NCI-H146 treated with DMSO at 0.1 percent for 48 hours (cell line): ENCODE measurements around the gene GPT2.

Experiments used
- DNase-seq: peaks from one replicate; lab custom pipeline; 2025; ENCODE audit not compliant: unreplicated experiment; lab: John Stamatoyannopoulos, UW

The GPT2 gene, protein sequence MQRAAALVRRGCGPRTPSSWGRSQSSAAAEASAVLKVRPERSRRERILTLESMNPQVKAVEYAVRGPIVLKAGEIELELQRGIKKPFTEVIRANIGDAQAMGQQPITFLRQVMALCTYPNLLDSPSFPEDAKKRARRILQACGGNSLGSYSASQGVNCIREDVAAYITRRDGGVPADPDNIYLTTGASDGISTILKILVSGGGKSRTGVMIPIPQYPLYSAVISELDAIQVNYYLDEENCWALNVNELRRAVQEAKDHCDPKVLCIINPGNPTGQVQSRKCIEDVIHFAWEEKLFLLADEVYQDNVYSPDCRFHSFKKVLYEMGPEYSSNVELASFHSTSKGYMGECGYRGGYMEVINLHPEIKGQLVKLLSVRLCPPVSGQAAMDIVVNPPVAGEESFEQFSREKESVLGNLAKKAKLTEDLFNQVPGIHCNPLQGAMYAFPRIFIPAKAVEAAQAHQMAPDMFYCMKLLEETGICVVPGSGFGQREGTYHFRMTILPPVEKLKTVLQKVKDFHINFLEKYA

DNA sequence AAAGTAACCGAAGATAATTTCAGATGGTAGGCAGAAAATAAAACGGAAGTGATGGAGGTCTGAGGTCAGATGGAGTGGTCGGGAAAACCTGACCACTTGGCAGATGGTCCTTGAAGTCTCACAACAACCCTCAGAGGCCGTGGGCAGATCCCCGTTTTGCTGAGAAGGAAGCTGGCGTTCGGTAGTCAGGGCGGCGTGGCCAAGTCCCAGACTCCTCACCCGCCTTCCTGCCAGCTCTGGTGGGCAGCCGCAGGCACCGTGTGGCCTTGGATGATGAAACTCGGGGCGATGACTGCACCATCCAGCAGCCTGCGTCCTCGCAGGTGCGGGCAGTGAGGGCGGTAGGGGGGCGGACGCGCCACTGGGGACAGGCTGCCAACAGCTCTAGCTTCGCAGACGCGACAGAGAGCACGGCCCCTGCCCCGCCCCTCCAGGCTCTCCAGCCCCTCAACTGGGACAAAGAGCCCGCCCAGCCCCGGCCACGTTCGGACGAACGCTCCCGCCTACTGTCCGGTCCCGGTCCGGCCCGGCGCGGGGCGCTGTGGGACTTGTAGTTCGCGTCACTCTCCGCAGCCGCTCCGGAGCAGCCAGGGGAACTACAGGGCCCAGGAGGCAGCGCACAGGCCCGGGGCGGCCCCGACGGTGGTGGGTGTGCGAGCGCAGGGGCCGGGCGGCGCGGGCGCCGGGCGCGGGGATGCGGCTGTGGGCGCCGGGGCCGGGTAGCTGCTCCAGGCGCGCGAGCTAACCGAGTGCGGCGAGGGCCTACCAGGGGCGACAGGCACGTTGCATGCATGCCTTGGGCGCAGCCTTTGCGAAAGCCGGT is at the start of gene GPT2:
TSS of gene GPT2 (plus strand) at position 673 of the 823 bp plus-strand sequence. CDS start 354 bp downstream, outside the sequence.
- peak; percentile 88 for DNase-seq

GRCh38 chr16:46836534-46837530 is 47.3 kb upstream of the GPT2 start:
- DNase-seq: peak; percentile 35

- no peak for DNase-seq
Measured at GRCh38 chr16:46839986-46840443, 44.1 kb upstream of the GPT2 start.

DNA sequence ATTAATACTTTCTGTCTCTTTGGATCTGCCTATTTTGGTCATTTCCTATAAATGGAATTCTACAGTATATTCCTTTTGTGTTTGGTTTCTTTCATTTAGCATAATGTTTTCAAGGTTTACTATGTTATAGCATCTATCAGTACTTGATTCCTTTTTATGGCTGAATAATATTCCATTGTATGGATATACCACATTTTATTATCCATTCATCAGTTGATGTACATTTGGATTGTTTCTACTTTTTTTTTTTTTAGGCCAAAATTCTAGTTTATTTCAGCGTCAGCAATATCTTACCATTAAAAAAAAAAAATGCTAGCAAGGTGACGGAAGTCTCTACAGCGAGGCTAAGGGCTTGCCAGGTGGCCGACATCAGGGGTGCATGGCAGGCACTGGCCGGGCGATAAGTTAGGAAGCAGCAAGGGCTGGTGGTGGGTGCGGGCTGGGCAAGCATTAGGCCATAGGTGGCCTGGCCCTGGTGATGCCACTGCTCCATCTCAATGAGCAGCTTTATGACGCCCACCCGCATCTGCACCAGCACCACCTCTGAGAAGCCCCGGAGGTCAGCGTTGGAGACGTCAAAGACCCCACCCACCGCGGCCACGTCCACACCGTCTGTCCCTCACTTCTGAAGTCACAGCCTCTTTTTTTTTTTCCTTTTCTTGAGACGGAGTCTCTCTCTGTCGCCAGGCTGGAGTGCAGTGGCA is 41.8 kb upstream of the GPT2 start:
- no peak for DNase-seq

- DNase-seq: no peak
Measured at GRCh38 chr16:46843898-46844642, 40.1 kb upstream of the GPT2 start.

DNA sequence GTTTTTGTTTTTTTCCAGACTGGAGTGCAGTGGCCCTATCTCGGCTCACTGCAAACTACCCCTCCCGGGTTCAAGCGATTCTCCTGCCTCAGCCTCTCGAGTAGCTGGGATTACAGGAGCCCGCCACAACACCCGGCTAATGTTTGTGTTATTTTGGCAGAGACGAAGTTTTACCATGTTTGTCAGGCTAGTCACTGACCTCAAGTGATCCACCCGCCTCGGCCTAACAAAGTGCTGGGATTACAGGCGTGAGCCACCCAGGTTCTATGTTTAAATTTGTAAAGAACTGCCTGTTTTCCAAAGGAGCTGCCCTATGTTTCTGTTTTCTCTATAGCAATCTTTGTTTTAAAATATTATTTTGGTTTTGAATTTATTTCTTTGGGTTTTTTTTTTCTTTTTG is 39.4 kb upstream of the GPT2 start:
- no peak for DNase-seq

DNA sequence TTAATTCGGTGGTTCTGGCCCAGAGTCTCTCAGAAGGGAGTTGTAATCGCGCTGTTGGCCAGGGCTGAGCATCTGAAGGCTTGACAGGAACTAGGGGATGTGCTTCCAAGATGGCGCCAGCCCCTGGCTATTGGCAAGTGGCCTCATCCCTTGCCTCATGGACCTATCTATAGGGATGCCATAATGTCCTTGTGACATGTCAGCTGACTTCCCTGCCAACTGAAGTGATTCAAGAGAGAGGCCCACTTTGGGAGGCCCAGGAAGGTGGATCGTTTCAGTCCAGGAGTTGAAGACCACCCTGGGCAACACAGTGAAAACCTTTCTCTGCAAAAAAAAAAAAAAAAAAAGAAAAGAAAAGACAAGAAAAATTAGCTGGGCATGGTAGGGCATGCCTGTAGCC is 38.2 kb upstream of the GPT2 start:
- DNase-seq: no peak

DNA sequence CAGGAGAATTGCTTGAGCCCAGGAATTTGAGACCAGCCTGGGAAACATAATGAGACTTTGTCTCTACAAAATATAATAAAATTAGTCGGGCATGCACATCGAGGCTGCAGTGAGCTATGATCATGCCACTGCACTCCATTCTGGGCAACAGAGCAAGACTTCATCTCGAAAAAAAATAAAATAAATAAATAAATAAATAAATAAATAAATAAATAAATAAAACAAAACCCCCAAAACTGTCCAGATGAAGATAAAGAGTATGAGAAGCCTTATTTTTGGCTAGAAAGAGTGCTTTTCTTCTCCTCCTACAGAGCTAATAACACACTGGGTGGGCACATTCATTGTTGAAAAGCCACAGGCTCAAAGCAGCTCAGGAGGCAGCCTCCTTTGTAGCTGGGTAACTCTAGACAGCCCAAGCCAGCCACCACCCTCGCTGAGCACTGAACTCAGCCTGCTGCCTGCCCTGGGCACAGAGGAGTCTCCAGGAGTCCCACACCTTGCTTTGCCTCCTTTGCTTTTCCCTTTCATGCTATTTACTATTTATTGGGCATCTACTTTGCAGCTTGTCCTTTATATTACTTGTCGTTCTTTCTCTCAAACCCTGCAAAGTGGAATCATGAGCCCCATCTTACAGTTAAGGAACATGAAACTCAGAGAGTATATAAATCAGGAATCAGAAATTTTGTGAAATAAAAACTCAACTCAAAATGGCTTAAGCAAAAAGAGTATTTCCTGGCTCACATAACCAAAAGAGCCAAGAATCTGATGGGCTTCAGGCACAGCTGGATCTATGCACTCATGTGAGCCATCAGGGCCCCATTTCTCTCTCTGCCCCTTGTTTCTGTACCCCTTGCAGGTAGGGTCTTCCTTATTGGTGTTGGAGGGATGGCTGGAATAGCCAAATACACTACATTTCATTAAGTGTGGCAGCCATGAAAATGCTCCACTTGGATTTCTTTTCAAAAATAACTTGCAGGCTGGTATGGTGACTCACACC is 35.1 kb upstream of the GPT2 start:
- peak; percentile 3 for DNase-seq

DNA sequence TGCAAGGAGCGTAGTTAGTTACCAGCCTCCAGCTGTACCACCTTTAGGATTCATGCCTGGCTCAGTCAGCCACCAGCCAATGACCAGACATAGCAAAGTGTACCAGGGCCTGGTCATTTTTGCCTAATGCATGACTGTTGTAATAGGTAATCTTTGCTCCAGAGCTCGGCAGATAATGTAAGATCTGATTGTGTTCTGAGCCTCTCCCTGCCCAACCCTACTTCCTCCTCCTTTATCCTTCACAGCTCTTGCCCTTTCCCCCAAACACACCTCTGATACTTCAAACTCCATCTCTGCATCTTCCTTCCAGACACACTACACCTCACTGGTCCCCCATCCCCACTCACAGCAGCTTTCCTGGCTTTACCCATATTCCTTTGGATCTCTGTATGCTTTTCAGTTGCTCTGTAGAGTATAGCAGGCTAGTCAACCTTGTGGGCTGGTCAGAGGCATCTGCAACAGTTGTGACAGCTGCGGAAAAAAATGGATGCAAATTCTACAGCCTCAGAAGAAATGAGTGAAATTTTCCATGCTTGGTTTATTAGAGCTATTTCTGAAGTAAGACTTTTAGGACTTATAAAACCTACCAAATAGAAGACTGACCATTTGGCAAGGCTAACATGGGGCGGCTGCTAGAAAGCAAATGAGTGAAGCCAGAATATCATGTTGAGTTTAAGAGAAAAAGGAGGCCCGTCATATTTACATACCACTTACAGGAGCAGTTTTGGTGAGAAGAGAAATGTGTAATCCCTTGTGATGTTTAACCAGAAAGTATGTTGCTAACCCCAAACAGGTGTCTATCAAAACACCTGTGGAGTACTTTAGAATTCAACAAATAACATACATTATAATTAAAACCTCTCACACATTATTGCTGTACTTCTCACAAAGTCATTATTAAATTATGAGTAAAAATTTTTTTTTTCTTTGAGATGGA is 33.3 kb upstream of the GPT2 start:
- DNase-seq: no peak

- no peak for DNase-seq
Measured at GRCh38 chr16:46852130-46852529, 32.0 kb upstream of the GPT2 start.

DNA sequence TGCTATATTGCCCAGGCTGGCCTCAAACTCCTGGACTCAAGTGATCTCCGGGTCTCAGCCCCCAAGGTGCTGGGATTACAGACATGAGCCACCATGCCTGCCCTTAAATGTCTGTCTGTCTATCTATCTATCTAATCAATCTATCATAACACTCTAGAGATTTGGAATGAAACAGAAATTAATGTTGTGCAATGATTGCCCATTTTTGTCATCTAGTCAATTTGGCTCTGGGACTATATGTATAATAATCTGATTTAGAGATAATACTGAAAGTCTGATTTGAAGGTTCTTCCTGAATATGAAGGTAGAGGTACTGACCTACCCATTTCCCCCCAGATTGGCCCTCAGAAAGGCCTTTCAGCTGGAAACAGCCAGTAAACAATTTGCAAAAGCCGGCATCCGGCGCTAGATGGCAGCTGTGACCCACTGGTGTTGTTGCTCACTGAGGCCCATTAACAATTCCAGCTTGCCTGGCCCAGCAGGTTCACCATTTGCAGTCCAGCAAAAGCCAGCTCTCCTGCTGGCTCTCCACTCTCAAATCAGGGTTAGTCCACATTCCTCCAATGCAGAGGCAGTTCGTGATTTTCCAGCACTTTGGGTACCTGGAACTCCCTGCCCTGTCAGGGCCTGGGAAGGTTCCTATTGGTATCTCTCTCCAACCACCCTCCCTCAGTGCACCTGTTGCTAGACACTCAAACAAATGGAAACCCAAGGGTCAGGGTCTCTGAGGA is 30.3 kb upstream of the GPT2 start:
- DNase-seq: peak; percentile 26

DNA sequence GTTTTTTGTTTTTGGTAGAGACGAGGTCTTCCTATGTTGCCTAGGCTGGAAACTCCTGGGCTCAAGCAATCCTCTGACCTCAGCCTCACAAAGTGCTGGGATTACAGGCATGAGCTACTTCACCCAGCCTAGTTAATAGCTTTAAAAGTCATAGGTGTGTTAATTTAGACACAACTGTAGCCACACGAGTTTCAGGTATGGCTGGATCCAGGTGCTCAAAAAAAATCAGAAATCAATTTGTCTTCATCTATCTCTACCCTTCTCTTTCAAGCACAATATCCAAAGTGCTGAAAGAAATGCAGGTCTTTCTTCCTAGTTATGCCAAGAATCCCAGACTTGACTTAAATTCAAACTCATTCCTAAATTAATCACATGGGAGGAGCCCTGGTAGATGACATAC is 29.3 kb upstream of the GPT2 start:
- DNase-seq: no peak

DNA sequence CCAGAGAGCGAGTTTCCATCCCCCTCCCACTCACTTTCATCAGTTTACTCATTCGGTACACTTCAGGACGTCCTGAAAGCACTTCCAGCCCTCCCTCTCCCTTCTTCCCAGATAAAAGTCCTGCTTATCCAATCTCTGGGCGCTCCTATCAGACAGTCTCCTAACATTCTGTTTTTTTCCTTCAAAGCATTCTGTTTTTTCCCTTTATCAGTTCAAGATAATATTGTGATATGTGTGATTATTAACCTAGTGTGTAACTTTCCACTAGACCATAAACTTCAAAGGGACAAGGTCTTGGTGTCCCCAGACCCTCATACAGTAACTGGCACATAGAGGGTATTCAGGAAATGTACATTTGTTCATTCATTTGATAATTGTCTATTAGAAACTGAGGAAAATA is 28.8 kb upstream of the GPT2 start:
- DNase-seq: no peak

DNA sequence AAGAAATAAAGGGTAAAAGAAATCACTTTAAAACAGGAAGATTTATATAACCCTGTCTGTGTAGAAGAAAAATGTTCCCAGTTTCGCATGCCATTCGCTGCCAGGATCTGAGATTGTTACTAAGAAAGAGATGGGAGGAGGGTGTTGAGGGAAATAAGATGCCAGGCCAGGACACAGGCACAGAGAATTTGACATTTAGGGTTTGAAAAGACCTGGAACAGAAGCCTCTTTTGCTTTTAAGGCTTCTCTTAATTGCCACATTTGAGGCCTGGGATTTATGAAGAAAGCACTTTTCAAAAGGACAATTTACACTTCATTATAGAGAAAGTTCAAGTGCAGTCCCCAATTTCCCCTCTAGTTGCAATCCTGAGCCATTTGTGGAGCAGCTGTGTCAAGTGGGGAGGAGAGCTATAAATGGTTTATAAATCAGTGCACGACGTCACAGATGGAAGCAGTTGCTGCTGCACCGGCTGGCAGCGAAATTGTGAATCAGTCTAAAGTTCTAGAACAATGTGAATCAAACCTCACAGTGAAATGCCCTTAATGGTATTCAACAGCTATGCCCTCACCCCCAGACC is 26.7 kb upstream of the GPT2 start:
- peak; percentile 11 for DNase-seq

GRCh38 chr16:46858151-46858550 is 26.0 kb upstream of the GPT2 start:
- no peak for DNase-seq

DNA sequence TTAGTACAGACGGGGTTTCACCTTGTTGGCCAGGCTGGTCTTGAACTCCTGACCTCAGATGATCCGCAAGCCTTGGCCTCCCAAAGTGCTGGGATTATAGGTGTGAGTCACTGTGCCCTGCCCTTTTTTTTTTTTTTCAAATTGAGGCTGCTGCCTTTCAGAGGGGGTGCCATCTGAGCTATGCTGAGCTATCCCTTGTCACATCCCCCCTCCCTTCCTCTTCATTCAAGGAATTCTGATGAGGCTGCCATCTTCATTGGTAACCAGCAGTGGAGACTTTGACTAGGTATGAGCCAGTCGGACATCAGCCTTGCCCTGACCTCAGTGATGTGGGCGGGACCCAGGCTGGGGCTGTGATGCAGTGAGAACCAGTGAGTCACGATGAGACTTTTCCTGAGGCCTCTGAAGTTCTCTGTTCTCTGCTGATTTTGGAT is 24.4 kb upstream of the GPT2 start:
- no peak for DNase-seq
